CD4-positive, alpha-beta memory T cell (primary cell): ENCODE measurements around the gene AACS. TPM values are rescaled to one million over a fixed set of nuclear protein-coding genes. Genes with fewer than 3 reads are reported as not detected.
A peak's percentile ranks its signal among the peaks of the same experiment; 100 is the strongest.

Source experiments
- CTCF ChIA-PET: fragments of 350-600 bp; sonication (Branson Sonifier 250); formaldehyde crosslinking; loops from one replicate; lab custom pipeline; 2021; ENCODE audit warnings: inconsistent platforms; ENCODE audit not compliant: partially characterized antibody; lab: Charles Lee
- POLR2A ChIA-PET: fragments of 350-600 bp; sonication (Branson Sonifier 250); formaldehyde crosslinking; loops from one replicate; lab custom pipeline; 2021; ENCODE audit not compliant: partially characterized antibody; lab: Charles Lee
- DNase-seq, 5 donors: peaks; one replicate each; pipeline versions ENCODE4 v3.0.0 to v3.0.0-alpha.2; 2020 to 2022; ENCODE audit warnings: mixed read lengths in 1 of 5
- H3K27ac ChIP-seq: one replicate; pipeline ENCODE4 v1.7.0; 2013; ENCODE audit warnings: low read depth, low read length
- H3K27me3 ChIP-seq: 2 replicates; pipeline ENCODE4 v1.7.0; 2013; ENCODE audit warnings: mild to moderate bottlenecking, low read length, moderate library complexity; ENCODE audit not compliant: insufficient read depth
- H3K36me3 ChIP-seq: 2 replicates; pipeline ENCODE4 v1.7.0; 2013; ENCODE audit warnings: mild to moderate bottlenecking, low read length, moderate library complexity; ENCODE audit not compliant: insufficient read depth
- H3K4me1 ChIP-seq: 2 replicates; pipeline ENCODE4 v1.7.0; 2013; ENCODE audit warnings: mild to moderate bottlenecking, low read length, moderate library complexity; ENCODE audit not compliant: insufficient read depth
- H3K4me3 ChIP-seq, 2 donors: one replicate each; pipeline ENCODE4 v1.7.0; 2013; ENCODE audit warnings: low read length in 2 of 2, mild to moderate bottlenecking in 1 of 2
- H3K9me3 ChIP-seq, 2 donors: one replicate each; pipeline ENCODE4 v1.7.0; 2013; ENCODE audit warnings: low read length in 2 of 2, control low read depth in 1 of 2; ENCODE audit not compliant: control insufficient read depth in 1 of 2
- H3K27ac Mint-ChIP-seq, 7 donors: one replicate each; pipeline ENCODE4 v1.8.0; 2020 to 2021; ENCODE audit warnings: mixed read lengths in 7 of 7, mild to moderate bottlenecking in 6 of 7, inconsistent platforms in 3 of 7, moderate library complexity in 3 of 7
- H3K27me3 Mint-ChIP-seq, 2 donors: one replicate each; pipeline ENCODE4 v1.8.0; 2020 to 2021; ENCODE audit warnings: mixed read lengths in 2 of 2
- H3K36me3 Mint-ChIP-seq, 2 donors: one replicate each; pipeline ENCODE4 v1.8.0; 2020 to 2021; ENCODE audit warnings: mixed read lengths in 2 of 2, inconsistent platforms in 1 of 2, mild to moderate bottlenecking in 1 of 2
- H3K4me1 Mint-ChIP-seq, 4 donors: one replicate each; pipeline ENCODE4 v1.8.0; 2020 to 2021; ENCODE audit warnings: mixed read lengths in 4 of 4, mild to moderate bottlenecking in 1 of 4
- H3K4me3 Mint-ChIP-seq, 8 donors: one replicate each; pipeline ENCODE4 v1.8.0; 2020 to 2021; ENCODE audit warnings: mixed read lengths in 8 of 8, mild to moderate bottlenecking in 7 of 8, moderate library complexity in 6 of 8, inconsistent platforms in 3 of 8
- H3K9me3 Mint-ChIP-seq, 8 donors: one replicate each; pipeline ENCODE4 v1.8.0; 2020 to 2021; ENCODE audit warnings: mixed read lengths in 8 of 8, mild to moderate bottlenecking in 5 of 8, inconsistent platforms in 3 of 8, moderate library complexity in 1 of 8
- intact Hi-C: fragments of 100-400 bp; cut with micrococcal nuclease; formaldehyde crosslinking; loops from one replicate; pipeline ENCODE4 v1.15.1; 2023
- polyA plus RNA-seq, 2 donors: library from polyadenylated mRNA; unstranded; fragments of 300-500 nt; fragmentation: Illumina TruSeq; gene quantifications; one replicate each; pipeline ENCODE4 v1.2.3, GENCODE V29; 2021
- total RNA-seq, 2 experiments: library from RNA; stranded (reverse); gene quantifications; one replicate each; pipeline ENCODE4 v1.2.3, GENCODE V29; 2021

AACS gene
- total and polyA plus RNA-seq, 4 experiments from 2014 or later, result 9.7 to 12.5 (median 12.0) TPM

DNA sequence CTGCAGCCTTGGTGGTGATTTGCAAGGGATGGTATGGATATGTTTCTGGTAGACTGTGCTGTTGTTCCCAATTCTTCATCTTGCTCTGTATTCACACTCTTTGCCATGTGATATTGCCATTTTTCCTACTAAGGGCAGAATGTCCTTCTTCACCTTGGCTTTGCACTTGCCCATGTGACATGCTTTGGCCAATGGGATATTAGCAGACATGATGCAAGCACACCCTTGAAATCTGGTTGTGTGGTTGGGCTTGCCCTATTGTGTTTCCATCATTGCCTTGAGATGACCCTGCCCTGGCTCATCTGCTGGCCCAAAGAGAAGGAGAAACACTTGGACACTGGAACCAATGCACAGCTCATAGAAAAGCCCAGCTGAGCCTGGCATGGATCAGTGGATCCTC lies 110.3 kb downstream of the AACS start:
- Histone ChIP-seq H3K4me1 (no peaks in the 10 kb centered on the region), H3K9me3 (no peaks in the 10 kb centered on the region), H3K4me3 (no peak overlapping the region), H3K36me3 (no peaks in the 10 kb centered on the region), H3K27me3 (no peaks in the 10 kb centered on the region), H3K27ac (no peak overlapping the region)
- Mint-ChIP-seq H3K27ac (no peak overlapping the region), H3K4me1 (no peaks in the 10 kb centered on the region), H3K36me3 (no peaks in the 10 kb centered on the region), H3K27me3 (peaks cover 10 to 28% of the 10 kb centered on the region in 2 donors), H3K4me3 (no peak overlapping the region), H3K9me3 (peaks cover 0 to 6% (median 0%) of the 10 kb centered on the region in 8 donors)
- DNase-seq, result no peak
- intact Hi-C loops, result no loop called here
- ChIA-PET CTCF (no interaction called here), POLR2A (no interaction called here)

DNA sequence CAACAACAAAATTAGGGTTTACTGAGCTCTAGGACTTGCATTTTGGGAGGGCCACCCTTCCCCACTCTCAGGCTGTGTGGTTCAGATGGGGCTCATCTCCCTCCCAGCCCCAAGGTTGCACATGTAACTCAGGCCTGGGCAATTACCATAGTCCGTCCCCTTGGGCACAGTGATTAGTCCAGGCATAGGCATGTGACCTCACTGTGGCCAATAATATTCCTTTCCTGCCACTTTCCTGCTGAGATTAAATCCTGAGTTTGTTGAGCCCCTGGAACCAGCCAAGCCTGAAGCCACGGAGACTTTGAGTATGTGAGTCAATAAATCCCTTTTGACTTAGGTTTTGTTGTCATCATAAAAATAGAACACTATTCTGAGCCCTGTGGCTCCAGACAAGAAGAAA lies 113.0 kb downstream of the AACS start:
- Mint-ChIP-seq H3K9me3 (peaks cover 0 to 6% (median 0%) of the 10 kb centered on the region in 8 donors), H3K4me1 (peaks cover 0 to 2% (median 0%) of the 10 kb centered on the region in 4 donors), H3K27ac (no peak overlapping the region), H3K4me3 (no peak overlapping the region), H3K36me3 (no peaks in the 10 kb centered on the region), H3K27me3 (peaks cover 21 to 43% of the 10 kb centered on the region in 2 donors)
- no peaks in the 10 kb centered on the region for H3K9me3 ChIP-seq
- POLR2A ChIA-PET, result no interaction called here
- H3K4me3 ChIP-seq, result no peak overlapping the region
- CTCF ChIA-PET, result no interaction called here
- H3K27me3 ChIP-seq, result peaks cover 5% of the 10 kb centered on the region
- H3K36me3 ChIP-seq, result no peaks in the 10 kb centered on the region
- no peak for DNase-seq
- intact Hi-C loops, result no loop called here
- no peak overlapping the region for H3K27ac ChIP-seq
- H3K4me1 ChIP-seq, result peaks cover 4% of the 10 kb centered on the region

DNA sequence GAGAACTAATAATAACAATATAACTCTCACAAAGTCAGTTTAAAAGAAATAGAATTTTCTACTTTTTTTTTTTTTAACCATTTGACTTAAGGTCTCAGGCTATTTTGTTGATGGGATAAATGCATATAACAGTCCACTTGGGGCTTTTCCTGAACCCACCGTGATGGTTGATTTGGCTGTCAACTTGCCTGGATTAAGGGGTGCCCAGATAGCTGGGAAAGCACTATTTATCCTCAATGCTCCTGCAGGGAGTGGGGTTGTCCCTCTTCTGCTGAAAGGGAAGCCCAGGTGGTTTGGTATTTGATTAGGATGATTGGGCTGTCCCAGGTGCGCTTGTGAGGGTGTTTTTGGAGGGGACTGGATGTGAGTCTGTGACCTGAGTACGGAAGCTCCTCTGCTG lies 114.9 kb downstream of the AACS start:
- Mint-ChIP-seq H3K27ac (no peak overlapping the region), H3K36me3 (no peaks in the 10 kb centered on the region), H3K4me1 (peaks cover 0 to 11% (median 3%) of the 10 kb centered on the region in 4 donors), H3K4me3 (no peak overlapping the region), H3K9me3 (peaks cover 0 to 6% (median 0%) of the 10 kb centered on the region in 8 donors), H3K27me3 (peaks cover 33 to 56% of the 10 kb centered on the region in 2 donors)
- Histone ChIP-seq H3K4me3 (no peak overlapping the region), H3K27me3 (peaks cover 24% of the 10 kb centered on the region), H3K9me3 (no peaks in the 10 kb centered on the region), H3K27ac (no peak overlapping the region), H3K4me1 (peaks cover 8% of the 10 kb centered on the region), H3K36me3 (no peaks in the 10 kb centered on the region)
- intact Hi-C loops, result no loop called here
- CTCF ChIA-PET, result interaction anchor here (0.8 kb wide), 1 partner anchor 13 kb away, joined by 3 read pairs; no protein-coding TSS in a partner anchor
- no peak for DNase-seq
- POLR2A ChIA-PET, result no interaction called here

DNA sequence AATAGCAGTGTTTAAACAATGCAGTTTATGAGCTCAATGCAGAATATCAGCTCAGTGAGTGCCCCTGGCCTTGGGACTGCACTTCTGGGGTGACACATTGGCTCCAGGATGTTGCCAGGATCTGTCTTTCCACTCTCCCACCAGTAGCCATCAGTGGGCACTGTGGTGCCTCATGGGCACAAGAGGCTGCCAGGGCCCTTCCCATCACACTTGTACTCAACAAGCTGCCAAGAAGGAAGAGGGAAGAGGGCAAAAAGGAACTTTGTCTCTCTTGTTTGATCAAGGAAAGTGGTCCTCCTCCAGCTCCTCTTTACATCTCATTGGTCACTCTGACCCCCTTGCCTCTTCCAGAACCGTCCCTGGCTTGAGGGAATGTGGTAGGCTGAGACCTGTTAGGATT lies 115.9 kb downstream of the AACS start:
- no peaks in the 10 kb centered on the region for H3K36me3 ChIP-seq
- H3K4me1 Mint-ChIP-seq, result peaks cover 0 to 11% (median 4%) of the 10 kb centered on the region in 4 donors
- H3K27me3 ChIP-seq, result peaks cover 27% of the 10 kb centered on the region
- H3K27ac Mint-ChIP-seq, result no peak overlapping the region
- H3K27me3 Mint-ChIP-seq, result peaks cover 37 to 55% of the 10 kb centered on the region in 2 donors
- DNase-seq, result no peak
- no peaks in the 10 kb centered on the region for H3K9me3 ChIP-seq
- intact Hi-C loops, result no loop called here
- POLR2A ChIA-PET, result no interaction called here
- peaks cover 0 to 1% (median 0%) of the 10 kb centered on the region in 8 donors for H3K9me3 Mint-ChIP-seq
- H3K4me3 Mint-ChIP-seq, result no peak overlapping the region
- peaks cover 8% of the 10 kb centered on the region for H3K4me1 ChIP-seq
- H3K36me3 Mint-ChIP-seq, result no peaks in the 10 kb centered on the region
- H3K27ac ChIP-seq, result no peak overlapping the region
- CTCF ChIA-PET, result interaction anchor here (1.9 kb wide), 1 partner anchor 19 kb away, joined by 6 read pairs; no protein-coding TSS in a partner anchor
- H3K4me3 ChIP-seq, result no peak overlapping the region

DNA sequence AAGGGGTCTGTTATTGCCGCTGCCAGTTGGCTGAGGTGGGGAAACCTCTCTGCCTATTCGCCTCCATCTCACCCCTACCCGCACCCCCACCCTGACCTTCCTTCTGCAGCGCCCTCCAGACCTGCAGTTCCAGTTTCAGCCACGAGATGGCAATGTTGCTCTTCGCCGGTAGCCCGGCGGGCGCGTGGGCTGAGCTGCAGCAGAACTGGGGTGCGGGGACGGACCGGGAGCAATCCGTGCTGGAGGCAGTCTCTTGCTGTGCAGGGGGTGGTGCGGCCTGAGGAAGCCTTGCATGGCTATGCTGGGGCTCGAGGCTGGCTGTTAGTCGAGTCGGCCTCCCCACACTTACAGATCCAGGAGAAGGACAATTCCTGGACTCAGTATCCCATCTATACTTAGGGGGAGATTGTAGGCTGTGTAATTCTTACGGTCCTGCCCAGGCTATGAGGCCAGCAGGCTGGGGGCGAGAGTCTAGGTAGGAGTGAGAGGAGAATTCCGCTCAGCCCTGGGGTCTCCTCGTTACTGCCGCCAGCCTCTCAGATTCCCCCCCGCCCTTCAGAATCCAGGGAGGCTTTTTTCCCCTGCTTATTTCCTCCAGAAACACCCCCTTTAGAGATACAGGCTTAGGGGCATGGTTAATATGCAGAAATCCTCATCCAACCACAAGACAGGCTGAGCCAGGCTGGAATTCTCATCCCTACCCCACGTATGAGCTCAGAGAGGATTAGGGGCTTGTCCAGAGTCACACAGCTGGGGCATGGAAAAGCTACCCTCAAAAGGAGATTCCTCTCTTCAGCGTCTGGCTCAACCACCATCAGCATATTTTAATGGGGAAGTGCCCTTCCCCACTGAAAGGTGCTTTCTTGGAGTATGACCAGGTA lies 118.2 kb downstream of the AACS start:
- ChIA-PET CTCF (interaction anchor here (0.6 to 2.3 kb wide), 19 partner anchors 9 to 1692 kb away, joined by 3 to 15 read pairs (median 4); no protein-coding TSS in a partner anchor), POLR2A (no interaction called here)
- Histone ChIP-seq H3K27ac (no peak overlapping the region), H3K4me1 (peaks cover 11% of the 10 kb centered on the region), H3K27me3 (peaks cover 27% of the 10 kb centered on the region), H3K4me3 (no peak overlapping the region), H3K9me3 (no peaks in the 10 kb centered on the region), H3K36me3 (no peaks in the 10 kb centered on the region)
- peak; percentile 51 to 70 (median 62) for DNase-seq
- no peak overlapping the region for H3K27ac Mint-ChIP-seq
- H3K4me1 Mint-ChIP-seq, result peaks cover 3 to 19% (median 9%) of the 10 kb centered on the region in 4 donors
- intact Hi-C loops, result loop anchor here (1.0 to 2.0 kb wide), 2 partner anchors 219 to 277 kb away; no protein-coding TSS in a partner anchor
- no peaks in the 10 kb centered on the region for H3K36me3 Mint-ChIP-seq
- H3K4me3 Mint-ChIP-seq, result peak overlapping the region in 2 of 8 donors; percentile 34 to 64
- H3K27me3 Mint-ChIP-seq, result peaks cover 42 to 53% of the 10 kb centered on the region in 2 donors
- no peaks in the 10 kb centered on the region for H3K9me3 Mint-ChIP-seq

DNA sequence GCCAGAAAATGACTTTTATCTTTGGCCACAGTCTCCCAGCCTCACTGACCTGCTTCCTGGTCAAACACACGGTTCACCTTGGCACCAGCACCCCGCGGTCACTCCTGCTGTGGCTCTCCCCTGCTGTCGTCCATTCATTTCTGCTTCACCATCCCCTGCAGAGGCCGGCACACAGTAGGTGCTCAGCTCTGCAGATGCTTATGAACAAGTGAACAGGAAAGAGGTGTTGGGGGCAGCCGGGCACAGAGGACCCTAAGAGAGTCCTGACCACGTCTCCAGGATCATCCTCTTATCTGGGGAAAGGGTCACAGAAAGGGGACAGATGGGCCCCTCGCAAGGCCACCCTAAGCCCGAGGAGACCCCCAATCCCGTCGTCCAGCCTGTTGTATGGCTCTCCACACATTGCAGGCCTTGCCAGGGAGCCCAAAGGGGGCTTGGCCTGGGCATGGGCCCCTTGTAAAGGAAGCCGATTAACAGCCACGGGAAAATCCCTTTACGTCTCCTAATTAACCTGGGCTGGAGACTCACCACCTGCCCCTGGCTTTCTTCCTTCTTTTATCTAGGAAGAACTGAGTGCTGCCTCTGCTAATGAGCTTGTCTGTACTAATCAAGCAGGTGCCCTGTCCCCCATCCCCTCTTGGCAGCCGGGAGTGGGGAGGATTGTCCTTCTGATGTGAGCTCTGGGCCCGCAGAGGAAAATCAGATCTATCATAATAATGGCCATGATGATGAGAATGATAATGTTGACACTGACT lies 119.2 kb downstream of the AACS start:
- H3K36me3 ChIP-seq, result no peaks in the 10 kb centered on the region
- H3K9me3 ChIP-seq, result no peaks in the 10 kb centered on the region
- ChIA-PET POLR2A (no interaction called here), CTCF (interaction anchor here (0.8 to 2.3 kb wide), 9 partner anchors 10 to 1692 kb away, joined by 3 to 15 read pairs (median 5); no protein-coding TSS in a partner anchor)
- H3K4me1 ChIP-seq, result peaks cover 11% of the 10 kb centered on the region
- H3K27me3 Mint-ChIP-seq, result peaks cover 45 to 54% of the 10 kb centered on the region in 2 donors
- no peak for DNase-seq
- intact Hi-C loops, result no loop called here
- H3K4me3 Mint-ChIP-seq, result peak overlapping the region in 4 of 8 donors; percentile 1 to 43 (median 17)
- peaks cover 35% of the 10 kb centered on the region for H3K27me3 ChIP-seq
- H3K4me1 Mint-ChIP-seq, result peaks cover 3 to 19% (median 9%) of the 10 kb centered on the region in 4 donors
- H3K4me3 ChIP-seq, result no peak overlapping the region
- H3K9me3 Mint-ChIP-seq, result no peaks in the 10 kb centered on the region
- H3K36me3 Mint-ChIP-seq, result no peaks in the 10 kb centered on the region
- H3K27ac ChIP-seq, result no peak overlapping the region
- H3K27ac Mint-ChIP-seq, result no peak overlapping the region
